Measurements from ENCODE around the gene SH2B2. TPM values are rescaled to one million over a fixed set of nuclear protein-coding genes. Genes with fewer than 3 reads are reported as not detected.
A peak's percentile ranks its signal among the peaks of the same experiment; 100 is the strongest.
"Not testable (repeated sequence)": the region's sequence is repeated elsewhere in the genome, so short reads cannot be mapped to it uniquely, and the experiment has no call there.

Gene SH2B2
- total RNA-seq, 2 experiments from 2014 or later = 2.9 to 3.6 TPM

DNA sequence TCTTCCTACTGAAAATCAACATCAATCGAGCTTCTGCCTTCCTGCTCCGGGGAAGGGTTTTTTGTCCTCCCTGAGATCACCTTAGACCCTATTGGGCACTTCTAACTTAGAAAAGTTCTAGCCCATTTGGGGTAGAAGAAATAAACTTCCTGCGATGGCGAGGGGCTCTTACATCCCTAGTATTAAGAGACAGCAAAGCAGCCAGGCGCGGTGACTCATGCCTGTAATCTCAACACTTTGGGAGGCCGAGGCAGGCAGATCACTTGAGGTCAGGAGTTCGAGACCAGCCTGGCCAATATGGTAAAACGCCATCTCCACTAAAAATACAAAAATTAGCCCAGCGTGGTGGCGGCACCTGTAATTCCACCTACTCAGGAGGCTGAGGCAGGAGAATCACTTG is 38.4 kb downstream of the SH2B2 start:
- not testable (repeated sequence) for H3K27ac Mint-ChIP-seq, H3K36me3 Mint-ChIP-seq, DNase-seq, H3K4me3 Mint-ChIP-seq, H3K9me3 Mint-ChIP-seq, H3K4me1 Mint-ChIP-seq
- H3K27me3 Mint-ChIP-seq = peaks cover 15% of the 10 kb centered on the region

- H3K9me3 Mint-ChIP-seq = no peaks in the 10 kb centered on the region
- H3K4me1 Mint-ChIP-seq = peaks cover 4% of the 10 kb centered on the region
- no peak for DNase-seq
- H3K27me3 Mint-ChIP-seq = peaks cover 15% of the 10 kb centered on the region
- H3K4me3 Mint-ChIP-seq = no peak overlapping the region
- no peaks in the 10 kb centered on the region for H3K36me3 Mint-ChIP-seq
- no peak overlapping the region for H3K27ac Mint-ChIP-seq
These were observed 39.7 kb downstream of the SH2B2 start for GRCh38 chr7:102326157-102326889.

- H3K27me3 Mint-ChIP-seq, H3K27ac Mint-ChIP-seq, H3K9me3 Mint-ChIP-seq, H3K36me3 Mint-ChIP-seq, H3K4me3 Mint-ChIP-seq, H3K4me1 Mint-ChIP-seq, DNase-seq: not testable (repeated sequence)
These were observed 40.5 kb downstream of the SH2B2 start for GRCh38 chr7:102327183-102327582.

- H3K4me1 Mint-ChIP-seq, DNase-seq, H3K27ac Mint-ChIP-seq, H3K27me3 Mint-ChIP-seq, H3K9me3 Mint-ChIP-seq, H3K4me3 Mint-ChIP-seq, H3K36me3 Mint-ChIP-seq: not testable (repeated sequence)
These were observed 42.2 kb downstream of the SH2B2 start for GRCh38 chr7:102328863-102329262.

- H3K27ac Mint-ChIP-seq, H3K36me3 Mint-ChIP-seq, H3K4me1 Mint-ChIP-seq, H3K4me3 Mint-ChIP-seq, H3K27me3 Mint-ChIP-seq, DNase-seq, H3K9me3 Mint-ChIP-seq: not testable (repeated sequence)
These were observed 42.7 kb downstream of the SH2B2 start for GRCh38 chr7:102329366-102329765.

GRCh38 chr7:102330666-102331460 is 44.2 kb downstream of the SH2B2 start:
- not testable (repeated sequence) for H3K36me3 Mint-ChIP-seq, H3K27ac Mint-ChIP-seq, H3K4me3 Mint-ChIP-seq, H3K4me1 Mint-ChIP-seq, H3K27me3 Mint-ChIP-seq, H3K9me3 Mint-ChIP-seq, DNase-seq

DNA sequence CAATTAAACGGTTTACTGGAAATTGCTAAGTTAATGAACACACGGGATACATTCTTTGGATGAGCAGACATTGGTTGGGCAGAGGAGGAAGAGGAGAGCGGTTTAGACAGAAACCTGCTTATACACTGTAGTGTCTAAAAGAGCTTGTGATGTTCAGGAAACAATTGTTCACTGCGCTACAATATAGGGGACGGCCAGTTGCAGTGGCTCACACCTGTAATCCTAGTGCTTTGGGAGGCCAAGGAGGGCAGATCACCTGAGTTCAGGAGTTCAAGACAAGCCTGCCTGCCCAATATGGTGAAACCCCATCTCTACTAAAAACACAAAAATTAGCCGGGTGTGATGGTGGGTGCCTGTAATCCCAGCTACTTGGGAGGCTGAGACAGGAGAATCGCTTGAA is 48.9 kb downstream of the SH2B2 start:
- H3K27me3 Mint-ChIP-seq, H3K9me3 Mint-ChIP-seq, H3K27ac Mint-ChIP-seq, H3K4me1 Mint-ChIP-seq, H3K36me3 Mint-ChIP-seq, DNase-seq, H3K4me3 Mint-ChIP-seq: not testable (repeated sequence)

- not testable (repeated sequence) for H3K27ac Mint-ChIP-seq, H3K4me1 Mint-ChIP-seq, H3K36me3 Mint-ChIP-seq, DNase-seq, H3K9me3 Mint-ChIP-seq, H3K4me3 Mint-ChIP-seq, H3K27me3 Mint-ChIP-seq
These were observed 50.3 kb downstream of the SH2B2 start for GRCh38 chr7:102337002-102337401.

GRCh38 chr7:102337420-102337819 is 50.8 kb downstream of the SH2B2 start:
- not testable (repeated sequence) for H3K27me3 Mint-ChIP-seq, H3K36me3 Mint-ChIP-seq, H3K9me3 Mint-ChIP-seq, H3K27ac Mint-ChIP-seq, DNase-seq, H3K4me3 Mint-ChIP-seq, H3K4me1 Mint-ChIP-seq

DNA sequence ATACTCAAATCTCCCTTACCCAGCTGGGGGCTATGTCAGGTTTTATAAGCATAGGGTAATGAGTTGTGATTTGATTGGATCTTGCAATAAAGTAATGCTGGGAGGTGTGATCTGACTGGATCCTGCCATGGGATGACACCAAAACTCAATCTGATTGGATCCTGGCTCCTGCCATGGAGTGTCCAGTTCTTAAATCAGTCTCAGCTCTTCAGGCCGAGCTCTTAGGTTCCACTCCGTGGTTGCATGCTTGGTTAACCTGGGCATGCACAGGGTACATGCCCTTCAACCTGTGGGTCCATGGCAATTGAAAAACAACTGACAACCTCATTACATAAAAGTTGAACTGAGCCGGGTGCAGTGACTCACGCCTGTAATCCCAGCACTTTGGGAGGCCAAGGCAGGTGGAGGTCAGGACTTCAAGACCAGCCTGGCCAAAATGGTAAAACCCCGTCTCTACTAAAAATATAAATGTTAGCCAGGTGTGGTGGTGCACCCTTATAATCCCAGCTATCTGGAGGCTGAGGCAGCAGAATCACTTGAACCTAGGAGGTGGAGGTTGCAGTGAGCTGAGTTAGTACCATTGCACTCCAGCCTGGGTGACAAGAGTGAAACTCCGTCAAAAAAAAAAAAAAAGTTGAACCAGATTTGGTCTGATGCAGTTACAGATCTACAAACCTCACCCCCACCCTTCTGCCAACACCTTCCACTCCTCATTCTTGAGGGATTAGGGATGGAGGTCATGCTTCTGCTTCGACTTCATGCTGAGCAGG is 54.1 kb downstream of the SH2B2 start:
- not testable (repeated sequence) for DNase-seq, H3K9me3 Mint-ChIP-seq, H3K27ac Mint-ChIP-seq, H3K27me3 Mint-ChIP-seq, H3K36me3 Mint-ChIP-seq, H3K4me1 Mint-ChIP-seq, H3K4me3 Mint-ChIP-seq

DNA sequence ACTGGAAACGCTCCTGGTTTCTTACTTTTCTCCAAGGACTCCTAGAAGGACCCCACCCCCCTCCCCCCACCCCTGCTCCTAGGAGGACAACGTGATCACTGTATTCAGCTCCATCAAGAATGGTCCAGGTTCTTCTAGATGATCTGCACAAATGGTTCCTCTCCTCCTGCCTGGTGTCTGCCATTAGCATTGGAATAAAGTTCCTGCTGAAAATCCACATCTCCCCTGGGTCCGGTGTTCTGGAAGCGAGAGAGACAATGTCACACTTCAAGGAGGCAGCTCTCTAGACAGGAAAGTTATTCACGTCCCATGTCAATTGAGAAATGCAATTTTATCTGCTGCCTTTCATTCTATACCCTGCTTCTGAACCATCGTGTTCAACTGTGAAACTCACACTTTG is 60.3 kb downstream of the SH2B2 start:
- DNase-seq, H3K36me3 Mint-ChIP-seq, H3K27ac Mint-ChIP-seq, H3K27me3 Mint-ChIP-seq, H3K4me1 Mint-ChIP-seq, H3K9me3 Mint-ChIP-seq, H3K4me3 Mint-ChIP-seq: not testable (repeated sequence)

GRCh38 chr7:102356344-102356743 is 69.7 kb downstream of the SH2B2 start, which contains the start of gene SPDYE6:
Gene SPDYE6 (minus strand): TSS chr7:102356444. CDS start chr7:102356023, 421 bp downstream.
- not testable (repeated sequence) for H3K27me3 Mint-ChIP-seq, H3K4me1 Mint-ChIP-seq, H3K9me3 Mint-ChIP-seq, DNase-seq, H3K36me3 Mint-ChIP-seq, H3K4me3 Mint-ChIP-seq, H3K27ac Mint-ChIP-seq

- H3K36me3 Mint-ChIP-seq = peaks cover 17% of the 10 kb centered on the region
- peak overlapping the region; percentile 81 for H3K27ac Mint-ChIP-seq
- H3K27me3 Mint-ChIP-seq, H3K9me3 Mint-ChIP-seq: not testable (repeated sequence)
- H3K4me3 Mint-ChIP-seq = peak overlapping the region; percentile 95
- peaks cover 12% of the 10 kb centered on the region for H3K4me1 Mint-ChIP-seq
- peak; percentile 95 for DNase-seq
These were observed 77.1 kb downstream of the SH2B2 start for GRCh38 chr7:102363549-102364393.

GRCh38 chr7:102364394-102364886 is 77.8 kb downstream of the SH2B2 start:
- H3K27ac Mint-ChIP-seq = peak overlapping the region; percentile 81
- not testable (repeated sequence) for H3K9me3 Mint-ChIP-seq, DNase-seq, H3K27me3 Mint-ChIP-seq
- H3K36me3 Mint-ChIP-seq = peaks cover 17% of the 10 kb centered on the region
- H3K4me1 Mint-ChIP-seq = peaks cover 12% of the 10 kb centered on the region
- peak overlapping the region; percentile 95 for H3K4me3 Mint-ChIP-seq
